OCI-LY3 (cell line): ENCODE results near the gene STK32C.

Source experiments
- CTCF ChIP-seq: fragments of 200-600, 300-600 bp; sonication (generic); IDR thresholded peaks from 2 replicates; pipeline ENCODE4 v1.5.1; 2014; ENCODE audit warnings: antibody characterized with exemption, low read length, low read depth
- EZH2phosphoT487 ChIP-seq: fragments of 200-600 bp; shearing (Covaris generic); IDR thresholded peaks from 2 replicates; pipeline ENCODE4 v1.6.1; 2018; ENCODE audit warnings: antibody characterized with exemption, mixed run types, low read depth

DNA sequence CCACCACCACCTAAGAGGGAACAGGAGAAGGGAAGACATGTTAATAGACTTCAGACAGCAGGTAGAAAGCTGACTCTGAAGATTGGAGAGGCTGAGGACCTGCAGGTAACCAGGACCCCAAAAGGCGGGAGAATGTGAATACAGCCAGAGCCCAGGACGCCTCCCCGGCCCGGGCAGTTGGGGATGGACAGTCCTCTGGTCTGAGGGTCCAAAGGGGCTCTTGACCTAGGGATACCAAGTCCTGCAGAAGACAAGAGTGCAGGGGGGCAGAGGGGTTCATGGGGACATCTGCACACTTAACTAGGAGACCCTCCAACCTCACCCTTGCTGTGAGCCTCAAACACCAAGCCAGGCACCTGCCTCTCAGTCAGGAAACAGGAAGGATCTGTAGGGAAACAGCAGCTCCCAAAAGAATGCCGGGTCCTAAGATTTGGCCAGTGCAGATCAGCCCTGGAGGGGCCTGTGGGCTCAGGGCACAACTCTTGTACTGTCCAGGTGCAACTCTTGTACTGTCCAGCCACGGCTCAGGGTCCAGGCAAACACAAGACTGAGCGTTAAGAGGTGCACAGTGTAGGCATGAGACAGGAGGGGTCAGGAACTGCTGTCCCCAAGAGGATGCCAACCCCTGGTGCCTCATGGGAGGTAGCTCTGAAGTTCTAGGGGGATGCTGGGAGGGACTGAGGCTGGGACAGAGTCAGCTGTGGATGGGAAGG, 2.3 kb upstream of the STK32C start:
- TF ChIP-seq CTCF (no peak), EZH2phosphoT487 (no peak)
